GM19372 (cell line): ENCODE measurements around the gene GPR180.
A peak's percentile ranks its signal among the peaks of the same experiment; 100 is the strongest.

ENCODE experiments used
- ATAC-seq: cut with Tn5 transposase; IDR thresholded peaks from one replicate; pipeline ENCODE4 v1.9.1; 2021; ENCODE audit warnings: mild to moderate bottlenecking, low read depth, moderate library complexity; ENCODE audit not compliant: unreplicated experiment

GPR180 gene

DNA sequence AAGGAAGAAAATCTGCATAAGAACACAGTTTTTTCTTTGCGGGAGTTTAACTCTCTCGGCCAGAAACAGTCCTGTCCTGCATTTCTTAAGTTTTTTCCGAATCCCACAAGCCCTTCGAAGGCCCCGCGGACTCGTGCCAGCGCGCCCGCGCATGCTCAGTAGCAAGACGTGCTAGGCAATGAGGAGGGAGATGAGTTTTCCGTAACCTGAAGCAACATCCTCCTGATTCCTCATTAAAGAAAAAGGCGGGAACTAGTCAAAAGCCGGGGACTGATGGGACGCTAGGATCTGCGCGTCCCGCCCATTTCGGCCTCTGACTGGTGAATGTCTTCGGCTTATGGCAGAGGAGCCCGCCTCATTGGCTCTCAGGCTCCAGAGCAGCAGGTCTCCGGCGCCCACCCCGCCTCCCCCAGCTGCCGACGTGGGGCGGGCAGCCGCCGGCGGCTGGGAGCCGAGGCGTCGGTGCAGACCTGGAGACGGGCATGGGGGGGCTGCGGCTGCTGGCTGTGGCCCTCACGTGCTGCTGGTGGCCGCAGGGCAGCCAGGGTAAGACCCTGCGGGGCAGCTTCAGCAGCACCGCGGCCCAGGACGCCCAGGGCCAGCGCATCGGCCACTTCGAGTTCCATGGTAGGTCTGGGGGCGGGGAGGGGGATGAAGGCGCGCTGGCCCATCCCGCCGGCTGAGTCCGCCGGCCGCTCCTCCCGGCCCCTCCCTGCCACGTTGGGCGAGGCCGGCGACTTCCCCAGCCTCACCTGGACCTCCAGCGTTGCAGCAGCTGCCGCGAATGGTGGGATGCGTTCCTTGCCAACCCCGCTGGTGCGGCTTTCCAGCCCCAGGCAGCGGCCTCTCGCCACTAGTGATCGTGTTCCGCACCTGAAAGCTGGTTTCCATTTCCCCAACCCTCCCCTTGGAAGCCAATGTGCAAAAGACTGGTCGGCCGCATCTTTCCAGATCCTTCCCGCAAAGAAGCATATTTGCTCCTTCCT lies at the start of gene GPR180:
Gene GPR180, plus strand, starts transcription at position 412 of the 986 bp plus-strand sequence. Its CDS starts 71 bp downstream, at position 483.
- ATAC-seq = peak; percentile 99

DNA sequence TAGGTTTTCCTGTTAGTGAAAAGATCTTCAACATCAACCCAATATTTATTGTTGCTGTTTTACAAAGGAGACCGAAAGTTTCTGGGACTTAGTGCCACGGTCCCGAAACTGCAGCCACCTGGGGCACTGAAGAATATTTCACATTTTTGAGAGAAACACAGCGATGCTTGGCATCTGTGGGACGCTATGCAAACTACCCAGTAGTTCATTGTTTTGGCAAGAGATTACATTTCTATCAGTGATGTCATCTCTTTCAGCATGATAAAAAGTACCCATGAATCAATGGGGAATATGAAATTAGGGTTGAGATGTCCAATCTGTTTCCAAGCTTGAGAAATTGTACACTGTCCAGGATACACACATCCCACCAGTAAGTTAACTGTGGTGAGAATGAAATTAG lies 49.6 kb upstream of the GPR180 start:
- no peak for ATAC-seq

DNA sequence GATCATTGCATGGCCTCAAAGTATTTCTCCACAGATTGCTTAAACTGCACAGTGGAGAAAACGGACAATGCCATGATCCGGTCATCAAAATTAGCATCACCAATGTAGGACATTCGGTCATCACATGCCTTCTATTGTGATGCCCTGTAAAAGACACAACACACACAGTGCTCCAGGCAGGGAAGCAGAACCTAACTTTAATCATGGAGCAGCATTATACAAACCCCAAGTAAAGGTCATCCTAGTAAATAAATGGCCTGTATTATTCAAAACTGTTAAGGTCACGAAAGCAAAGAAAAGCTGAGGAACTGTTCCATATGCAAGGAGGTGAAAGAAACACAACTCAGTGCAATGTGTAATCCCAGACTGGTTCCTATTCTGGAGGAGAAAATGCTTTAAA lies 47.9 kb upstream of the GPR180 start:
- ATAC-seq = no peak

DNA sequence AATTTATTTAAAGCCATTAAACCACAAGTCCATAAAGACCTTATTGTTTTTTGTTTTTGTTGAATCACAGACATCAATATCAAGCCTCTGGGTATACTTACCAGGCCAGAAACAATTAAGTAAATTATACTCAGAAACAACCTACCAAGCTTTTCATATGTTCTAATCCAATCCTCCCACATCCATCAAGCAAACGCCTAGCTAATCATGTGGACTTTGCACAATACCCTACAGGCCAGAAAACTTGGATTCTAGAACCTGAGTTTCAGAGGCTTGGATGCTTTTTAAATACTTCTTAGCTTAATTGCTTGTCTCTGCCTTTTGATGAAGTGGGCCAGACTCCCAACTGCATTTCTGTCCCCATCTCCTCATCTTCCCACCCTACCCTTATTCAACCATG lies 45.6 kb upstream of the GPR180 start:
- ATAC-seq = no peak

DNA sequence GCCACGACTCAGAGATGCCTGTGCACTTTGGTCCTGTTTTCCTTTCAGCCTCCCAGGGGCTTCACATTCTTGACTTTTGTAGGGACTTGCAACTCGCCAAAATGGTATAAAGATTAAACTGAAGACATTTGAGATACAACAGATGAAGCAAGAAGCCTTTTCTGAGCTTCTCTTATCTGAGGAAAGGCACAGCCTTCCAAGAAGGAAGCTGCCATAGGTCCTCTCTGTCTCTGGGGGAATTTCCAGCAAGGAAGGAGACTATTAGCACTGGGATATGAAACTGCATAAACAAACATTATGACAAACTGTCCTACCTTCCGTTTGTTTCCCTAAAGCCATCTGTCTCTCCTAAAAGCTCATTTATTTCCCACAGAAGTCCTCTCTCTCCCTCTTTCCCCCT lies 45.0 kb upstream of the GPR180 start:
- no peak for ATAC-seq

DNA sequence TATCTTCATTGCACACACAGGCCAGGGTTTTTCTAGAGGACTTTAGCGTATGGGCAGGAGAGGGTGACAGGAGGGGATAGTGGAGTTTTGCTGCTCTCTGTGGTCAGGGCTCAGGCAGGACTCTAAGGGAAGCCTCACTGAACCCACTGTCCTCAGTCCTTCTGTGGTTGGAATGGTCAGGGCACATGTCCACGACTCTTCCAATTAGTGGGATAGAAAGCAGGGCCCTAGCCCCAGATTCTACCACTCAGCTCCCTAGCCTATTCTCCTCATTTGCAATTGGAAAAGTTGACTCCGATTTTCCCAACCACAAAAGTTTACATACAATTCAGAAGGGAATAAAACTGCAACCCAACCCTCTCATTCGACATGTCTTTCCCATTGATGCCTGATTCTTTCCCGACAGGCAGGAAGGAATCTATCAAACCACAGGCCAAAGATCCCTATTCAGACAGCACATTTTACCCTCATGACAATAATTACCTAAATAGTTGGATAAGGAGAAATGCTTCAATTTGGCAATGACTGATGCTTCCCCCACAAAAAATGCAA lies 43.9 kb upstream of the GPR180 start:
- no peak for ATAC-seq

DNA sequence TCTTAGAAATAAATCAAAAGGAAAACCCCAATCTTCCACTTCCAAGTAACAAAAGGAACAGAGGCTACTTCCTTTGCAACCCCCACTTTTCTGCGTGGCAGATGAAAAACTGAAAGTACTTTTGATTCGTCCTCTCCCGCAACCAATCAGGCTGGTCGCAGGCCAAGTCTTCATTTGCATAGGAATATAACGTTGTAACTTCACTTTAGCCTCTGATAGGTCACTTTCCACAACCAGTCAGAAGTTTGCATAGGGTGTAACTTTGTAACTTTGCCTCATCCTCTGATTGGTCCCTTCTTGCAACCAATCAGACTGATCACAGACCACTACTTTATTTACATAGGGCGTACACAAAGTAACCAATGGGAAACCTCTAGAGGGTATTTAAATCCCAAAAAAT lies 42.9 kb upstream of the GPR180 start:
- no peak for ATAC-seq

DNA sequence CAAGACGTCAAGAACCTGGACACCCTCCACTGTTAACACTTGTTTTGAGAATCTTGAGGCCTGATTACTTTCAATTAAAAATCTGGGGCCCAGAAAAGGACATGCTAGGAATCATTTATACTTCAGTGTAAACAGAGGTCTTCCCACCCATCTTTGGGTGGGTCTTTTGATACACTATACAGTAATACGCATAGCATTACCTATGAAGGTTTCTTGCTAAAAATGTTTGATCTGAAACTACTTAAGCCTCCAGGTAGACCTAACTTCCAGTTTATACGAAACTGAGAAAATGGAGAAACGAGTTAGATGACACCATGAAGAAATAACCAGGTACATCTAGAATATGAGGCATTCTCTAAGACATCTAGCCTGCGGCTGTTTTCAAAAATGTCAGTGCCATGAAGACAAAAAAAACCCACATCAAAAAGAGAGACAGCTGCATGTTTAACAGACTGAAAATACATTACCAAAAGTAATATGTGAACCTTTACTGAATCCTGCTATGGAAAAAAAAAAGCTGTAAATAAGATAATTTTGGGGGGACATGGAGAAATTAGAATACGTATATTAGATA lies 42.3 kb upstream of the GPR180 start:
- no peak for ATAC-seq

DNA sequence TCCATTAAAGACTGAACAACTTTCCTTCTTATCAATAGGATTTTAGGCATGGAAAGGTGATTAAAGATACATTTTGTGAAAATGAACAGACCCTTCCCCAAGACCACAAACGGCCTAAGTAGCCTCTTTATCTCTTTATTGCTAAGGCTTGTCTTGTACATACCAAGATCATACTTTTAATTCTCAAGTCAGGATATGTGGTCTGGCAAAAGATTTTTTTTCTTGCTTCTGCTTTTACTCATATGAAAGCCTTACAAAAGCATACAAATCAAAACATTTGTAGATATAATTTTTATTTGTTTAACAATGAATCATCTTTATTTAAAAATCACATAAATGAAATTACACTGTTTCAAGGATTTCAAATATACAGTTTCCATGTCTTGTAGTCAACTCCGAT lies 41.5 kb upstream of the GPR180 start:
- ATAC-seq = no peak

DNA sequence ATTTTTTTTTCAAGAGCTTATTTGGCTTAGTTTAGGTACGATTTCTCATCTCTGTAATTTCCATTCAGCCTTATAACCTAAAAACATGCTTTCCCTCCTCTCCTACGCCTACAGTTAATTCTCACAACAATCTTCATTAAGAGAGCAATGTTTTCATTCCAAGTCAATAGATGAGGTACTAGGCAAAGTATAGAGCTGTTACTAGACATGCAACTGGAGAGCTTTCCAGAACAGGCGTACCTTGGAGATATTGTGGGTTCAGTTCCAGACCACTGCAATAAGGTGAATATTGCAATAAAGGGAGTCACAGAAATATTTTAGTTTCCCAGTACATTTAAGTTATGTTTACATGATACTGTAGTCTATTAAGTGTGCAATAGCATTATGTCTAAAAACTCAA lies 40.5 kb upstream of the GPR180 start:
- no peak for ATAC-seq

DNA sequence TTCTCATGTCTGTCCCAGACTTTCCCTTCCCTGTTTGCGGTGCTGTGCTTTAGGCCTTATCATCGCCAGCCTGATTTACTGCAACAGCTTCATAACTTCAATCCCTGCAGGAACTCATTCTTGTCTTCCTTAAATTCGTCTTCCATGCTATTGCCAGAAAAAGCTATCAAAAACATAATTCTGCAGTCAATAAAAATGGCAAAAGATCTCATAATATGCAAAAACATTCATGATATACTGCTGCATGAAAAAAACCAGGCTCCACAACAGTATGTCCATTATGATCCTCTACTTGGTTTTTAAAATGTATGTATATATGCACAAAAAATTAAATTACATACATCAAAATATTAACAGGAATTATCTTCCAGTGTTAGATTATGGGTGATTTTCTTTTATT lies 34.1 kb upstream of the GPR180 start:
- ATAC-seq = no peak

DNA sequence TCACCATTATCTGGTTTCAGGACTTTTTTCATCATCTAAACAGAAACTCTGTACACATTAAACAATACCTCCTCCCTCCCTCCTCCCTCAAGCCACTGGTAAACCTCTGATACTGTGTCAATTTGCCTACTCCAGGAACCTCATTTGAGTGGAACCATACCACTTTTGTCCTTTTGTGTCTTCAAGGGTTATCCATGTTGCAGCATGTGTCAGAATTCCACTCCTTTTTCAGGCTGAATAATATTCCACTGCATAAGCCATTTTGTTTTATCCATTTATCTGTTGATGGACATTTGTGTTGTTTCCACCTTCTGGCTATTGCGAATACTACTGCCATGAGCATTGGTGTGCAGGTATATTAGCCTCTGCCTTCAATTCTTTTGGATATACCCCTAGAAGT lies 33.2 kb upstream of the GPR180 start:
- ATAC-seq = no peak

DNA sequence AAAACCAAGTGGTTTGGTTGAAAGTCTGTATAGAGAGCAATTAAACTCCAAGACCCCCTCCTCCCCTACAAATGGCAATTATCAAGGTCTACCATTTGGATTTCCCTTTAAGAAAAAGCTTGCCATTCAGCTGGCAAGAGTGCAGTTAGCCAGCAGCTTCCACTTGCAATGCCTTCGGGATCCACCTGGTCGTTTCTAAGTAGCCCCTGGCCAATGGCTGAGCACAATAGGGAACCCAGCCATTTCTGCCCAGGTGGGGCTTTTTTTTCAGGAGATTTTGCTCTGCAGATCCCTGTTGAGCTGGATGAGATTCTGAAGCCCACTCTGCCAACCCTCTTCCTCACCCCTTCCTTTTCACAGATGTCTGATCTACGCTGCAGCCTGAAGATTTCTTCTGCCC lies 32.0 kb upstream of the GPR180 start:
- no peak for ATAC-seq

DNA sequence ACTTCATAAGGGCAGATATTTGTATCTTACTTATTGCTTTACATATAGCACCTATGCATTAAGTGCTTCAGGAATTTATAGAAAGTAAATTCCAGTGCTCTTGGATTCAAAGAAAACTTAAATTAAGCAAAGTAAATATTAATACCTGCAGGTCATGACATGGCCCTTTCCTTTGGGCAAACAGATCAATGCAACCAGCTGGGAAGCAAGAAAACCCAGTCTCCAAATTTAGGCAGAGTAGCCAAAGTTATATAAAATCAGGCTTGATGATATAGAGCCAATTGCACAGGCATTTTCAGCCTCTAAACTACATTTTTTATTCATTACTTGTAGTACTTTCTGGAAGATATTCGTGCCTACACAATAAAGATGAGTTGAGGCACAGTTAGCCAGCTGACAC lies 22.6 kb upstream of the GPR180 start:
- no peak for ATAC-seq

DNA sequence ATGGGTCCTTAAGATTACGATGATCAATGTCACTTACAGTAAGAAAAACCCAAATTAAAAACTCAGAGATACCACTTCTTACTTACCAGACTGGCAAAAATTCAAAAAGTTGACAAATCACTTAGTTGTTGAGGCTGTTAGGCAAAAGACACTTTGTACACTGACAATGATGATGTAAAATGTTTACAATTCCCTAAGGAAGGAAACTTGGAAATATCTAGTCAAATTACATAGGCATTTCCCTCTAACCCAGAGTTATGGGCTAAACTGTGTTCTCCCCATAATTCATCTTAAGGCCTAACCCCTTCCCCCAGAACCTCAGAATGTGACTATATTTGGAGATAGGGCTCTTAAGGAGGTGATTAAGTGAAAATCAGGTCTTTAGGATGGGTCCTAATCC lies 17.7 kb upstream of the GPR180 start:
- ATAC-seq = no peak

DNA sequence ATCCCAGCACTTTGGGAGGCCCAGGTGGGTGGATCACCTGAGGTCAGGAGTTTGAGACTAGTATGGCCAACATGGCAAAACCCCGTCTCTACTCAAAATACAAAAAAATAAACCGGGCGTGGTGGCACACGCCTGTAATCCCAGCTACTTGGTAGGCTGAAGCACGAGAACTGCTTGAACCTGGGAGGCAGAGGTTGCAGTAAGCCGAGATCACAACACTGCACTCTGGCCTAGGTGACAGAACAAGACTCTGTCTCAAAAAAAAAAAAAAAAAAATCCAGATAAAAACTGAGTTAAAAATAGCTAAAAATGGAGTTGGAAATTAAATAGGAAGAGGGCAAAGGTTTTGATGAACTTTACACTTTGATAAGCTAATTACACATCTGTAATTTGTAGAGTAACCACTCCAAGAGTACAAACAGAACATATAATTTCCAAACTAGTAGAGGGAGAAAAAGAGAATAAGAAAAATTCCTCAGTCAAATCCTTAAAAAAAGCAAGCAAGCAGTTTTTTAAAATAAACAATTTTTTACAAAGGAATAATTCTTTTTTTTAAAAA lies 16.0 kb upstream of the GPR180 start:
- ATAC-seq = no peak

DNA sequence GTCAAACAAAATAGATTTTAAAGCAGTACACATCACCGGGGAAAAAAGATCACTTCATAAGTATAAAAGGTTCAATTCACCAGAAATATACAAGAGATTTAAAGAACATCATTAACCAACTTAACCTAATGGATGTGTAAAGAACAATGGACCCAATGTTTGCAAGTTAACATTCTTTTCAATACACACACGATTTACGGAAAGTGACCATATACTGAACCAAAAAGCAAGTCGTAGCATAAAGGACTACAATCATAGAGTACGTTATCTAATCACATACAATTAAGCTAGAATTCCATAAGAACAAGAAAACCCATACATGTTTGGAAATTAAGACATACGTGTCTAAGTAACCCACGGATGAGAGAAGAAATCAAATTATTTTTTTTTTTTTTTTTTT lies 15.3 kb upstream of the GPR180 start:
- no peak for ATAC-seq

DNA sequence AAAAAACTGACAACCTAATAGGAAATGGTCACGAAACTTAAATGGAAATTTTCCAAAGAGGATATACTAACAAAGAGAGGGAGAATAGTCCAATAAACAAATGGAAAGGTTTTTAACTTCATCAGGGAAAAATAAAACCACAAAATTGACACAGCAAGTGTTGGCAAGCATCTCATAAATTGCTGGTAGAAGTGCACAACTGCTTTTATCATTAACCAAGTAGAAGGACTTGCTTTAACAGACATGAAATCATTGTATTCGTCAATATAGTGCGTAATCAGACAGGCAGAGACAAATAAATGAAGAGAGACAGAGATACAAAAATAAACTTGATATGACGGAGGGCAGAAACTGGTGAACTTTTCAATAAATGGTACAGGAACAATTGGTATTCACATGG lies 13.1 kb upstream of the GPR180 start:
- no peak for ATAC-seq

DNA sequence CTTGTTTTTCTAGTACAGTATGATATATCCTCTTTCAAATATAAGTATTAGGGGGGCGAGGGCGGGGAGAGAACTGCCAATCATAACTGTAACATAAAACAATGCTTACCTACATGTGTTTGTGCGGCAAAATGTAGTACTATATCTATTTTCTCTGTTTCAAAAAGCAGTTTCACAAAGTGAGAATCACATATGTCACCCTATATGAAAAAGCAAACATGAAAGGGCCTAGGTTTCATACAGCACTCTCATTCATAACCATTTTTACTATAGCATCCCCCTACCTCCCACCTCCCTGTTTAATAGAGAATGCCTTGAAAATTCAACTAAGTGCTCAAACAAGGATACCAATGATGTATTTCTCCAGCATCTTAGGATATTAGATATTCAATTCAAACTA lies 10.9 kb upstream of the GPR180 start:
- no peak for ATAC-seq

DNA sequence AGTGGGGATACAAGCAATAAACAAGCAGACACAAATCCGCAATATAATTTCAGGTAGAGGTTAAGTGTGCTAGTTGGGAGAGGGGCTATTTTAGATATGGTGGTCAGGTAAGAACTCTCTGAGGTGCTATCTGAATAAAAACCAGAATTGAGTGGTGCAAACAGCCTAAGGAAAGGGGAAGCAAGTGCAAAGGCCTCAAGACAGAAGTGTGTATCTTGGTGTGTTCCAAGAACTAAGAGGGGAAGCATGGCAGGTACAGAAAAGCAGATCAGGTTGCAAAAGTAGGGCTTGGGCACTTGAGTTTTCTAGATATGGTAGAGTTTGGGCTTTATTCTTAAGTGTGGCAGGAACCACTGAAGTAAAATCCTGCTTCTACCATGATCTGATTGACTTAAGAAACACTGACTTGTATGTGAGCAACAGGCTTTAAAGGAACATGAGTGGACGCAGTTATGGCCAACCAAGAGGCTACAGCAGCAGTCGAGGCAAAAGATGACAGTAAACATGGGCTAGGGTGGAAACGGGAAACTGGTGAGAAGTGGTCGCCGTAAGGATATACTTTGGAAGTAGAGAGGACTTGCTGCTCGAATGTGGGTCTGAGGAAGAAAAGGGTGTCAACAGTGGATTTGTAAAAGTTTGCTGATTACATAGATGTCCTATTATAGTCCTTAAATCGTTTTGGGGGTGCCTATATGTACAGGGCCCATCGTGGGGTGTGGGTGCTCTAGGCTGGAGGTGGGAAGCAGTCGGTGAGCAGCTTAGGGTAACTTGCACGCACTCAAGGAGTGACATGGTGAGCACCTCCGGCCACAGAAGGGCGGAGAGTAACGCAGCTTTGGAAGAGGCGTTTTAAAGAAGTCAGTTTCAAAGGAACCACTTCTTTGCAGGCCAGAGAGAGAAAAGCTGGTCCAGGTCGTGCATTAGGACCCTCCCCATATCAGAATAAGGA lies 6.4 kb upstream of the GPR180 start:
- ATAC-seq = peak; percentile 44
